Neuron (in vitro differentiated cells): ENCODE measurements around the gene SDF2.

ENCODE experiments used
- H2AFZ ChIP-seq: one replicate; pipeline ENCODE4 v1.6.1; 2013; ENCODE audit warnings: low read depth, mild to moderate bottlenecking, inconsistent platforms, low read length, moderate library complexity
- H3K27me3 ChIP-seq: one replicate; pipeline ENCODE4 v1.6.1; 2013; ENCODE audit warnings: low read length; ENCODE audit not compliant: insufficient read depth
- H3K36me3 ChIP-seq: one replicate; pipeline ENCODE4 v1.6.1; 2013; ENCODE audit warnings: low read length; ENCODE audit not compliant: insufficient read depth
- H3K4me1 ChIP-seq: one replicate; pipeline ENCODE4 v1.6.1; 2013; ENCODE audit warnings: low read length; ENCODE audit not compliant: insufficient read depth
- H3K4me3 ChIP-seq: 2 replicates; pipeline ENCODE4 v1.5.1; 2013; ENCODE audit warnings: mild to moderate bottlenecking, low read length, moderate library complexity
- H3K9me3 ChIP-seq: one replicate; pipeline ENCODE4 v1.6.1; 2013; ENCODE audit warnings: low read length

Gene SDF2

GRCh38 chr17:28700830-28701492 is 39.3 kb upstream of the SDF2 start:
- no peak overlapping the region for H2AFZ ChIP-seq
- peaks cover 19% of the 10 kb centered on the region for H3K4me1 ChIP-seq
- no peaks in the 10 kb centered on the region for H3K9me3 ChIP-seq
- no peak overlapping the region for H3K4me3 ChIP-seq
- H3K27me3 ChIP-seq = no peaks in the 10 kb centered on the region
- peaks cover 81% of the 10 kb centered on the region for H3K36me3 ChIP-seq

- Histone ChIP-seq H3K27me3 (no peaks in the 10 kb centered on the region), H2AFZ (no peak overlapping the region), H3K4me1 (peaks cover 19% of the 10 kb centered on the region), H3K9me3 (no peaks in the 10 kb centered on the region), H3K36me3 (peaks cover 87% of the 10 kb centered on the region), H3K4me3 (no peak overlapping the region)
Measured at GRCh38 chr17:28700278-28700677, 38.6 kb upstream of the SDF2 start.

- Histone ChIP-seq H3K36me3 (peaks cover 99% of the 10 kb centered on the region), H2AFZ (no peak overlapping the region), H3K4me3 (no peak overlapping the region), H3K27me3 (no peaks in the 10 kb centered on the region), H3K9me3 (no peaks in the 10 kb centered on the region), H3K4me1 (peaks cover 19% of the 10 kb centered on the region)
Measured at GRCh38 chr17:28698253-28698941, 36.7 kb upstream of the SDF2 start.

DNA sequence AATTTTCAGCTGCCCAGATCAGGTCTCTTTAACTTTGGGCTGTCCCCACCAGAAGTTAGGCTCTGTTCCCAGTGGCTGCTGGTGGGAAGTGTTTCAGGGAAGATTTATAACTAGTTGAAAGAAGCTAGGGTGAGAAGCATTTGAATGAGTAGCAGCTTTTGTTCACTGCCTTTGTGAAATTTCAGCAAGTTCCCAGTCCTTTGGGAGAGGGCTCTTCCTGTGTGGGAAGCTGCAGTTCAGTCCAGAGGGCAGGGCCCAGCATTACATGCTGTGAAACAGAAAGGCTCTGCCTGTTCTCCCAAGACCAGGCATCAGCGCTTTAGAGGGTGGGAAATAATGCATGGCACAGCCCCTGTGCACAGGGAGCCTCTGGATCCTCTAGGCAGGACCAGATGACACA is 32.2 kb upstream of the SDF2 start:
- Histone ChIP-seq H3K9me3 (no peaks in the 10 kb centered on the region), H3K4me3 (no peak overlapping the region), H2AFZ (no peak overlapping the region), H3K4me1 (no peaks in the 10 kb centered on the region), H3K36me3 (peaks cover 86% of the 10 kb centered on the region), H3K27me3 (no peaks in the 10 kb centered on the region)

GRCh38 chr17:28689011-28689410 is 27.3 kb upstream of the SDF2 start:
- Histone ChIP-seq H3K9me3 (no peaks in the 10 kb centered on the region), H2AFZ (no peak overlapping the region), H3K4me3 (no peak overlapping the region), H3K36me3 (peaks cover 86% of the 10 kb centered on the region), H3K27me3 (no peaks in the 10 kb centered on the region), H3K4me1 (no peaks in the 10 kb centered on the region)

DNA sequence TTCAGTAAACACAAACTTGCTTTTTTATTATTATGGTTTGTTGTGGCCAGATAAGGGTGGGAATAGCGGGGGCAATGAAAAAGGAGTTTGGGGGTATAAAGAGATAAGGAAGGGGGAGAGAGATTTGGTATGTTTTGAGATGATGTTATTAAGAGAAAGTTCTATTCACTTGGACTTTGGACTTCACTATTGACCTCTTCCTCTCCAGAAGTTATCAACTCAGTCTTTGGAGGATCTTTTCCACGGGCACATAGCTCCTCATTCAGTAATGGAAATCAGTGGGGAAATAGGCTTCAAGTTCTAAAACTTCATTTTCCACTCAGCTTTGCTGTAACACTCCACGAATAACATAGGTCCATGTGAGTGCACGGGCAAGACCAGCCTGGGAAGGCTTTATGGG is 26.8 kb upstream of the SDF2 start:
- Histone ChIP-seq H3K36me3 (peaks cover 83% of the 10 kb centered on the region), H3K9me3 (no peaks in the 10 kb centered on the region), H3K4me3 (no peak overlapping the region), H2AFZ (no peak overlapping the region), H3K27me3 (no peaks in the 10 kb centered on the region), H3K4me1 (no peaks in the 10 kb centered on the region)

GRCh38 chr17:28686296-28686695 is 24.6 kb upstream of the SDF2 start:
- Histone ChIP-seq H3K36me3 (peaks cover 94% of the 10 kb centered on the region), H3K9me3 (no peaks in the 10 kb centered on the region), H3K4me3 (no peak overlapping the region), H3K27me3 (no peaks in the 10 kb centered on the region), H2AFZ (no peak overlapping the region), H3K4me1 (no peaks in the 10 kb centered on the region)

GRCh38 chr17:28685366-28685765 is 23.7 kb upstream of the SDF2 start:
- no peaks in the 10 kb centered on the region for H3K9me3 ChIP-seq
- H3K4me1 ChIP-seq = no peaks in the 10 kb centered on the region
- no peaks in the 10 kb centered on the region for H3K27me3 ChIP-seq
- no peak overlapping the region for H3K4me3 ChIP-seq
- peaks cover 93% of the 10 kb centered on the region for H3K36me3 ChIP-seq
- H2AFZ ChIP-seq = no peak overlapping the region

GRCh38 chr17:28684963-28685362 is 23.3 kb upstream of the SDF2 start:
- Histone ChIP-seq H3K4me1 (no peaks in the 10 kb centered on the region), H3K36me3 (peaks cover 89% of the 10 kb centered on the region), H2AFZ (no peak overlapping the region)

DNA sequence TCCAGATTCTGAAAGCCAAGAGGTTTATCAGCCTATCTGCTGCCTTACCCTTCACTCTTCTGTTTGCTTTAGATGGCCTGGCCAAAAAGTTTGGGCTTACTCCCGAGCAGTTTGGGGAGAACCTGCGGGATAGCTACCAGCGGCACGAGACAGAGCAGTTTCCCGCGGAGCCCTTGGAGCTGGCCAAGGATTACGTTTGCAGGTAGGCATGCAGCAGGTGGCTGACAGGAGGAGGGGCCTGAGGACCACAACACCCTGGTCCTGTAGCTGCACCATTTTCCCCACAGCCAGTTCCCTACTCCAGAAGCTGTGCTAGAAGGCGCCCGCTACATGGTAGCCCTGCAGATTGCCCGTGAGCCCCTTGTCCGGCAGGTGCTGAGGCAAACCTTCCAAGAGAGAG is 20.9 kb upstream of the SDF2 start:
- peaks cover 84% of the 10 kb centered on the region for H3K36me3 ChIP-seq
- no peaks in the 10 kb centered on the region for H3K9me3 ChIP-seq
- no peaks in the 10 kb centered on the region for H3K27me3 ChIP-seq
- H3K4me1 ChIP-seq = no peaks in the 10 kb centered on the region
- H2AFZ ChIP-seq = no peak overlapping the region
- no peak overlapping the region for H3K4me3 ChIP-seq

More at GRCh38 chr17:28684963-28685362, 23.3 kb upstream of the SDF2 start:
- H3K9me3 ChIP-seq = no peaks in the 10 kb centered on the region
- H3K4me3 ChIP-seq = no peak overlapping the region
- no peaks in the 10 kb centered on the region for H3K27me3 ChIP-seq

DNA sequence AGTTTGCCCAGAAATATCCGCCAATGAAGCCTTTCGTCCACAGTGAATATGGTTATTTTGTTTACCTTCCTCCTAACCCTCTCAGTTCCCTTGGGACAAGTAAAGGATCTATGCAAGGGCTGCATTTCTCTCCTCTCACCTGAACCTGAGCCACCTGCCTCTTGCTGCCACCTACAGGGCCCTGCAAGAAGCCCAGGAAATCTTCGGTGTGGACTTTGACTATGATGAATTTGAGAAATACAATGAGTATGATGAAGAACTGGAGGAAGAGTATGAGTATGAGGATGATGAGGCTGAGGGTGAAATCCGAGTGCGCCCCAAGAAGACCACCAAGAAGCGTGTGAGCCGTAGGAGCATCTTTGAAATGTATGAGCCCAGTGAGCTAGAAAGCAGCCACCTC is 14.3 kb upstream of the SDF2 start:
- Histone ChIP-seq H3K9me3 (no peaks in the 10 kb centered on the region), H3K27me3 (no peaks in the 10 kb centered on the region), H2AFZ (no peak overlapping the region), H3K4me1 (no peaks in the 10 kb centered on the region), H3K4me3 (no peak overlapping the region), H3K36me3 (peaks cover 85% of the 10 kb centered on the region)

- Histone ChIP-seq H3K4me1 (no peaks in the 10 kb centered on the region), H3K27me3 (no peaks in the 10 kb centered on the region), H2AFZ (no peak overlapping the region), H3K36me3 (peaks cover 83% of the 10 kb centered on the region), H3K9me3 (no peaks in the 10 kb centered on the region), H3K4me3 (no peak overlapping the region)
Measured at GRCh38 chr17:28675490-28675889, 13.8 kb upstream of the SDF2 start.

DNA sequence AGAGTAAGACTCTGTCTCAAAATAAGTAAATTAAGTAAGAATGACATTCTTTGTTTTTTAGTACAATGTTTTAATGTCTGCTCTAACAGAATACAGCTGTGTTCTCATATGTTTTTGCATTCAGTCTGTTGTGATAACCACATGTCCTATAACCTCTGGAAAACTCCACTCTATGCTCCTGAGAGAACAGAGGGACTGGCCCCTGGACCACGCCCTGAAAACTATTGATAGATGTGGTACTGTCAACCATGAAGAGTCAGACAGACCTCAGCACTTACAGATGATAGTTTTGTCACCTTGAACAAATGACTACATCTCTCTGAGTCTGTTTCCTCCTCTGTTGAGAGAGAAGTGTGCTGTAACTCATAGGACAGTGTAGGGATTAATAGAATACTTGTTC is 8.2 kb upstream of the SDF2 start:
- no peaks in the 10 kb centered on the region for H3K27me3 ChIP-seq
- no peaks in the 10 kb centered on the region for H3K9me3 ChIP-seq
- peaks cover 12% of the 10 kb centered on the region for H3K4me1 ChIP-seq
- no peak overlapping the region for H2AFZ ChIP-seq
- peaks cover 66% of the 10 kb centered on the region for H3K36me3 ChIP-seq
- H3K4me3 ChIP-seq = no peak overlapping the region

DNA sequence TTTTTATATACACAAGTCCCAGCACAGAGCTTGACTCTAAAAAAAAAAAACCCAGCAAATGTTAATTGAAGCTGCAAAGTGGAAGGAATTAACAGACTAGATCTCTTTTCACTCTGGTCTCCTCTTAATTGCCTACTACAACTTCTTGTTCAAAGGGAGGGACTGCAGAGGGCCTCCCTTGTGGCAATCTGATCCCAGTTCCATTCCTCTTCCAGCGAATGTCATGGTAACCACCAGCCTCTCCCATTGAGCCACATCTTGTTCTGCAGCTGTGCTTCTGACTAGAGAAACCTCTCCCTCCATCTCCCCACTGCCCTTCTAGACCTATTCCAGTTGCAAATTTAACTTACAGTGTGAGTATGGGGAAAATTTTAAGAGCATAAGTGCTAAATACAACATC is 6.2 kb upstream of the SDF2 start:
- H3K4me1 ChIP-seq = peaks cover 18% of the 10 kb centered on the region
- H3K27me3 ChIP-seq = no peaks in the 10 kb centered on the region
- H2AFZ ChIP-seq = no peak overlapping the region
- peaks cover 48% of the 10 kb centered on the region for H3K36me3 ChIP-seq
- no peak overlapping the region for H3K4me3 ChIP-seq
- no peaks in the 10 kb centered on the region for H3K9me3 ChIP-seq
